Measurements from ENCODE around the gene SLC7A7.
"Not testable (repeated sequence)": the region's sequence is repeated elsewhere in the genome, so short reads cannot be mapped to it uniquely, and the experiment has no call there.

The SLC7A7 gene

GRCh38 chr14:22820731-22821130 lies 5.5 kb upstream of the SLC7A7 start:
- DNase-seq, result no peak

- no peak for DNase-seq
These were observed 4.1 kb upstream of the SLC7A7 start for GRCh38 chr14:22819151-22819988.

GRCh38 chr14:22814373-22814772 lies 862 bp downstream of the SLC7A7 start:
- DNase-seq, result no peak

- DNase-seq, result no peak
These were observed 2.1 kb downstream of the SLC7A7 start for GRCh38 chr14:22813145-22813544.

- no peak for DNase-seq
These were observed 2.5 kb downstream of the SLC7A7 start for GRCh38 chr14:22812744-22813143.

GRCh38 chr14:22811722-22812121 lies 3.5 kb downstream of the SLC7A7 start:
- no peak for DNase-seq

- DNase-seq, result no peak
These were observed 6.6 kb downstream of the SLC7A7 start for GRCh38 chr14:22808388-22809209.

- DNase-seq, result no peak
These were observed 7.7 kb downstream of the SLC7A7 start for GRCh38 chr14:22807432-22808087.

- not testable (repeated sequence) for DNase-seq
These were observed 10.0 kb downstream of the SLC7A7 start for GRCh38 chr14:22805235-22805634.

GRCh38 chr14:22803687-22803974 lies 11.6 kb downstream of the SLC7A7 start:
- DNase-seq, result no peak

GRCh38 chr14:22802860-22803686 lies 12.2 kb downstream of the SLC7A7 start:
- DNase-seq, result no peak

GRCh38 chr14:22801716-22802115 lies 13.5 kb downstream of the SLC7A7 start:
- no peak for DNase-seq

GRCh38 chr14:22800346-22800745 lies 14.9 kb downstream of the SLC7A7 start:
- DNase-seq, result no peak

- DNase-seq, result no peak
These were observed 16.7 kb downstream of the SLC7A7 start for GRCh38 chr14:22798528-22798927.

GRCh38 chr14:22797017-22797917 lies 18.0 kb downstream of the SLC7A7 start:
- DNase-seq, result no peak

- DNase-seq, result no peak
These were observed 19.0 kb downstream of the SLC7A7 start for GRCh38 chr14:22796087-22796707.

- DNase-seq, result no peak
These were observed 20.7 kb downstream of the SLC7A7 start for GRCh38 chr14:22794551-22794951.

GRCh38 chr14:22793976-22794375 lies 21.3 kb downstream of the SLC7A7 start:
- no peak for DNase-seq

GRCh38 chr14:22793550-22793949 lies 21.7 kb downstream of the SLC7A7 start:
- DNase-seq, result not testable (repeated sequence)

- no peak for DNase-seq
These were observed 23.1 kb downstream of the SLC7A7 start for GRCh38 chr14:22792158-22792557.

GRCh38 chr14:22791301-22791700 lies 23.9 kb downstream of the SLC7A7 start:
- no peak for DNase-seq
